CD4-positive, alpha-beta T cell treated with Interleukin-4 for 4 hours (primary cell): ENCODE measurements around the gene GNB1L.

Experiments used
- DNase-seq: peaks from one replicate; pipeline ENCODE4 v3.0.0-alpha.2; 2020

The GNB1L gene

GRCh38 chr22:19859861-19860510 lies 5.3 kb upstream of the GNB1L start:
- no peak for DNase-seq

- no peak for DNase-seq
Observed at GRCh38 chr22:19857382-19857781, 2.7 kb upstream of the GNB1L start.

- DNase-seq, result peak; percentile 60
Observed at GRCh38 chr22:19855504-19856409, 1.1 kb upstream of the GNB1L start.

GRCh38 chr22:19853879-19854777 lies 546 bp downstream of the GNB1L start:
- no peak for DNase-seq

DNA sequence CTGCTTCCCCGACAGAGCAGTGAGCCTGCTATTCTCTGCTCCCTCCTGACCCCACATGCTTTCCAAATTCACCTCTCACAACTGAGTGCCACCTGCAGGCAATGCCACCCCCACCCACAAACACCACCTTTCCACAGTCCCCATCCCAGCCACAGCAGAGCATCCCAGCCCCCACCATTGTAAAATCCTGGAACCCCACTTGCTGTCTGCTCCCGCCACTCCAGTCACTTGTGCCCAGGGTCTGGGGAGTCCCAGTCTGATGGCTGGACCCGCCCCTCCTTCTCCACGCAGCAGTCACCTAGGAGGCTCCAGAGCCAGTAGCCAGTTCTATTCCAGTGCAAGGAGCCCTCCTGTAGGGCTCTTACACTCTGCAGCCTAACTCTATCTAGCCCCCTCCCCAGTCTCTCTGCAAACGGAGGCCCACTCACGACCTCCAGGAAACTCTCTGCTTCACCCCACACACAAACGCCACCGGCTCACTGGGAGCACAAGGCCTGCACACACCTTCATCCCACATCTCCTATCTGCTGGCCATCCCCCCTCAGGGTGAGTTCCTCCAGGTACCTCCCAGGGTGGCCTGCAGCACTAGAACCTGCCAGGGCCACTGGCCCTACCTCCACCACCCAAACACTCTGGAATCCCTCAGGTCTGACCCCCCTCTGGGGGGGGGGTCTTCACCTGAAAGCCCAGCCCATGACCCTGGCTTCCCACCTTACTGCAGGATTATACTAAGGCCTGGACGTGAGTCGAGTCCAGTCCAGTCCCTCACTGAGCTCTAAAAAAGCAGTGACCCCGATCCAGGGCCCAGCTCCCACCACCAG lies 1.4 kb downstream of the GNB1L start:
- DNase-seq, result no peak

DNA sequence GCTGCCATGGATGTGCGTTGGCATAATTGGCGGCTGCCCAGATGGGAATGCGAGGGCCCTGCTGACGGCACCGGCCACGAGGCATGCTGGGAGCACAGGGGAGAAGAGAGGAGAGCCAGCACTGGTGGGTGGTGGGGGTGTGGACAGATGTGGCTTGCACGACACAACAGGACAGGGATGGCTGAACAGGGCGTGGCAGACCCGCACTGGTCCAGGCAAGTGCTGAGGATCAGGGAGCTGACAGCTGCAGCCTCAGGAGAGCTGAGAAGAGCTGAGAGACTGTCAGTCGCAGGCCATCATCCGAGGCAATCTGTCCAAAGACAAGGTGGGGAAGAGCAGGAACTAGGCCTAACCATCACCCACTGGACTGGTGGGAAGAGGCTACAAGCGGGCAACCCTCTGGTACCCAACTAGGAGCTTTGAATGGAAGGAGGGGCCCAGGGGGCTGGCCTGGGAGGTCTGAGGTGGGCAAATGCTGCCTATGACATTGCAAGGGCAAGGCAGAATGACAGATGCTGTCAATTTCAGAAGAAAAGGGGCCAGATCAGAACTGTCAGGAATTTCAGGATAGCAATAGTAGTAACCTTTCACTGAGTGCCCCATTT lies 2.4 kb downstream of the GNB1L start:
- no peak for DNase-seq

DNA sequence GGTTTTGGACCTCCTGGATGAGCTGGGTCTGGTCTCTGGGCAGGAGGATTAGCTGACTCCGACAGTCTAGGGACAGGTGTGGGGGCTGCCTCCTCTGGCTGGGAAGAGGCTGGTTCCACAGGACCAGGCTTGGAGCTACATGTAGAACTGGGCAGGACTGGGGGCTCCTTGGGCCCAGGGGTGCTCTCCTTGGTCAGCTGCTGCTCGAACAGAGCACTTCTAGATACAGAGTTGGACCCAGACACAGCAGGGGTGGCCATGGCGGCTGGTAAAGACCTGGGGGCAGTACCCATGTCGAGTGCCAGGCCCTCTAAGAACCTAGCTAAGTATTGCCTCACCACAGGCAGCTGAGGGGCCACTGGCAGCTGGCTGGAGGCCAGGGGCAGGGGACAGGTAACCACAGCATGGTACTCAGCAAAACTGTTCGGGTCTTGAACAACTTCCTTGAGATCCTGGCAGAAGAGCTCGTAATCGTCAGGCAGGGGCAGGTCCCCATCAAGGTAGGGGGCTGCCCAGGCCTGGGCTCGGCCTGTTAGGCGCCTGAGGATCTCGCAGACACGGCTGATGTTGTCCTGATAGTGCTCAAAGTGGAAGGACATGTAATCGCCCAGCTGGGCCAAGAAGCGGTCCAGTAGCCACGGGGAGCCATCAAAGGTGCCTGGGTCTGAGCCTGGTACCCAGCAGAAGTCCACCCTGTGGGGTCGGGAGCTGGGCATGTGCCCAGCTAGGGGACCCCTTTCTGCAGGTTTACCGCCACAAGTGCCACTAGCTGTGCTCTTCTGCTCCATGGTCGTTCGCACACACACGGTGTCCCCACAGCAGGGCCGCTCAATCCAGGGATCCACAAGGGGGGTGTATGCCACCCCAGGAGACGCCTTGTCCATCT lies 3.1 kb downstream of the GNB1L start:
- no peak for DNase-seq

DNA sequence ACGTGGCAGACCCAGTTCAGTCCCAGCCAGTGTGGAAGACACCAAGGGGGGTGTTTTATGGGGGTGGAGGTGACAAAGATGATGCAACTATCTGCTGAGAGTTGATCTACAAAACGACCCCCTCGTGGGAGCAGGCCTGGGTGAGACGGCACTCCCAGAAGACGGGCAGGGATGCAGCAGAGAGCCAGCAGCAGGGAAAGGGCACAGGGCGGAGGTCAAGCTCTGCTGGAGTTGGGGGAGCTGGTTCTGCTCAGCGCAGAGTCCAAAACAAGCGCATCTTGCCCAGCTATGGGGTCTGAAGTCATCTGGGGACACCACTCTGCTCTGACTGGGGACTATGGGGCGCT lies 3.9 kb downstream of the GNB1L start:
- no peak for DNase-seq

DNA sequence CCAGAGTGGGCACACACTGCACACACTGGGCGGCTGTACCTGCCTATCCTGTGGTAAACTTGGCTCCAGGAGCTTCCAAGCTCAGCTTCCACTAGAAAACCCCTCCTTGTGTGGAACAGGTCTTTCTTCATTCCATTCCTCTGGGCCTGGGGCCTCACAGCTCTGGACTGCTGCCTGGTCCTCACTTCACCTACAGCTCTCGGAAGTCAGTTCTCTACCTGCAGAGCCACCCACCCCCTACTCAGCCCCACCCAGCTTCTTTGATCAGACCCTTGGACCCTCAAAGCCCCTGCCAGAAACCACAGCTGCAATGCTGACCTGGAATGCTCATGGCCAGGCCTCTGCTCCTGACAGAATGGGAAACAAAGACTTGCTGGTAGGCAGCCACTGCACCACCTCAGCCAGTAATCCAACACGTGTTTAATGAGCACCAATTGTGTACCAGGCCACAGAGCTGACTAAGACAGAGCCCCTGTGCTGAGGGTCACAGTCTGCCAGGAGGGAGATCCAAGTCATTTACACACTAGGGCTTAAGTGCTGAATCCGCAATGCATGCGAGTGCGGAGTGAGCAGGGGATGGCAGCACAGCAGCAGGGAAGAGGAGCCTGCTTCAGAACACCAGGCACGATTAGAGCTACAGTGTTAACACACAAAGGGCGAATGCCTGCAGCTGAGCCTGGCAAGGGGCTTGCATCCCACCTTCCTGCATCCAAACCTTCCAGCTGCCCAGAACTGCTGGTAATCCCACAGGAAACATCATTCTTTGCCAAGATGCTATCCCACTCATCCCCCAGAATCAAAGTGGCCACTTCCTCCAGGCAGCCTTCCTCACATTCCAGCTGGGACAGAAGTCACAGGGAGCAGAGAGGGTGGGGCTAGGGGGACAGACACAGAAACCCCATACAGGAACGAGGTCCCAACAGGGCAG lies 4.6 kb downstream of the GNB1L start:
- DNase-seq, result no peak

DNA sequence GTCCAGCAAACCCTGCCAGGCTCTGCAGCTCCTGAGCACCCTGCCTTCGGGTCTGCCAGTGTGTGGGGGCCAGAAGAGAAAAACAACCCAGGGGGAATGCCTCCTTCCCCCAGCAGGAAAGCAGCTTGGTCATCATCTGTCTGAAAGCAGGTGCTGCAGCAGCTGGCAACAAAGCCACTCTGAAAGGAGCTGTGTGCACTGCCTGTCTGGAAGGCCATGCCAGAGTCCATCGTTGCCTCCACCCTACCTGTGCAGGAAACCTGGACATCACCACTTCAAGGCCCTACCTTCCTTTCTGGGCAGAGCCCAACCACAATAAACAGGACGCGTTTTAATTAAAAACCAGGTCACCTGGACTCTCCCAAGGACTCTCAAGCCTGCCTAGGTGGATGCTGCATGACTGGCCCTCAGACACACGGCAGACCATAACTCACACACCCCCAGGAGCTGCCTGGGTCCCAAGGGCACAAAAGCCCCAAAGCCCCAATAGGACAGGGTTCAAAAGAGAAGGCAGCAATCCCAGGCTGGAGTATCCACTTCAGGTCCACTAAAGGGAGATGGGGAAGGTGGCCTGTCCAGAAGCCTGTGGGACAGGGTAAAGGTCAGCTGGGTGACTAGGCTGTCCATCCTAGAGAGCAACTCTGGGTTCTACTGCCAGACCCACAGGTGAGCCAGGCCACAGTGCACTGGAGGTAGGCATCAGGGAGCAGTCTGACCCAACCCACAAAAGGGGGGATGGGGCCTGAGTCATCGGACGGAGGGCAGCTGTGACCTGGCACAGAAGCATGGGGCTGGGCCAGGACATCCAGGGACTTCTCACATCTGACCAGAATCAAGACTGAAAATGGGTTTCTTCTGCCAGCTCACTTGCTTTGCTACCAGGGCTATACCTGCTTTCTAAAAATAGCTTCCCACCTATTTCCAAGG lies 6.1 kb downstream of the GNB1L start:
- DNase-seq, result no peak

DNA sequence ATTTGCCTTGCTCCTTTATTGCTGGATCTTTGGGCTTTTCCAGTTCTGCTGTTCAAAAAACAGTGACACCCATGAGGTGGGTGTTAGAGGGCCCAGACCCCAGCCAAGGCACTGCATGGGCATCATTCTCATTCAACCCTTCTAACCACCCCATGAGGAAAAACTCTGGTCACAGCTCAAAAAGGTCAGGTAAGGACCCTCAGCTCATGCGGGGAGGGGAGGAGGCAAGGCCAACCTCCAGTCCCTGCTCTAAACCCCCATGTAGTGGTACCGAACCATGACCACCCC lies 7.4 kb downstream of the GNB1L start:
- DNase-seq, result no peak

DNA sequence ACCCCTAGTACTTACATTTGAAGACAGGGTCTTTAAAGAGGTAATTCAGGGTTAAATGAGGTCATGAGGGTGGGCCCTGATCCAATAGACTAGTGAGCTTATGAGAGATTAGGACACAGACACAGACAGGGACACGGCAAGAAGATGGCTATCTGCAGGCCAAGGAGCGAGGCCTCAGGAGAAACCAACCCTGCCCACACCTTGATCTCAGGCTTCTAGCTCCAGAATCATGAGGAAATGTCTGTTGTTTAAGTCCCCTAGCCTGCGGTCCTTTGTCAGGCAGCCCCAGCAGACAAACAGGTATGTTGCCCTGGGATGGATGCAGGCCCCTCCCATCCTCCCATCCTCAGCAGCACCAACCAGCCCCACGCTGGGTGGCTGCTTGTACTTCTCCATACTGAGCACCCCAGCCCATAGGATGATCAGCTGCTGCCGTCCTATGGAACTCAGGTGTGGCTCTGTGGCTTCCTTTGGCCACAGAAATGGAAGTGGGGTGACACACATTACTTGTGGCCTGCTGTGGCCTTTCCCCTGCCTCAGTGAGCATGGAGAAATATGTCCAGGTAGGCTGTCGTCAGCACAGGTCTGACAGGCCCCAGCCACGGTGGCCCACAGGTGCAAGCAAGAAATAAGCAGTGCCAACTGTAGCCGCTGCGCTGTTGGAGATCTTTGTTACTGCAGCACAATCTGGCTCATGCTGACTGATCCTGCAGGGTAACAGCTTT lies 7.9 kb downstream of the GNB1L start:
- no peak for DNase-seq

GRCh38 chr22:19845054-19845722 lies 9.5 kb downstream of the GNB1L start:
- no peak for DNase-seq

DNA sequence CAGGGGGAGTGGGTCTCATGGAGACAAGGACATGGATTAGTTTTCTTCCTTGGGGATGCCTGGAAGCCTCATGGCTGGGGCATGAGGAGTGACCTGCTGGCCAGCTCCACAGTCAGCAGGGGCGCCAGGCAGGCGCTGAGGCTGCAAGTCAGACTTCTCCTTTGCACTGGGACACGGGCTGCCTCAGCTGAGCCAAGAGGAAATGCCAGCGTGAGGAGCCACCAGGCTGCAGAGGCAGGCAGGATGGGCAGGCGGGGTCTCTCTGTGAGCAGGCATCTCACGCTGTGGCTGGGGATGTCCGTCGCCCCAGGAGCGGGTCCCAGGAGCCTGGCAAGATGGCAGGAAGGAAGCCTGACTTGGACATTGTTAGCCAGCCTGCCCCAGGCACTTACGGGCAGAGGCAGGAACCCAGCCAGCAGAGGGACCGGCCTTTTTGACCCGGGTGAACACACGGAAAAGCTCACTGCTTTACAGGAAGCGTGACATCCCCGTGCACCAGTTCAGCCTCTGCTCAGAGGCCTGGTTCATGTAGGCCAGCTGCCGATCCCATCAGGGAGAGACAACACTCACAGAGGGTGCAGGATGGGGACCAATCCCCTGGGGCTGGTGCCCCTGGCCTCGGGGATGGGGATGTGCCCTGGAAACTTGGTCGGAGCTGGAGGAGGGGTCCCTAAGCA lies 10.2 kb downstream of the GNB1L start:
- no peak for DNase-seq

DNA sequence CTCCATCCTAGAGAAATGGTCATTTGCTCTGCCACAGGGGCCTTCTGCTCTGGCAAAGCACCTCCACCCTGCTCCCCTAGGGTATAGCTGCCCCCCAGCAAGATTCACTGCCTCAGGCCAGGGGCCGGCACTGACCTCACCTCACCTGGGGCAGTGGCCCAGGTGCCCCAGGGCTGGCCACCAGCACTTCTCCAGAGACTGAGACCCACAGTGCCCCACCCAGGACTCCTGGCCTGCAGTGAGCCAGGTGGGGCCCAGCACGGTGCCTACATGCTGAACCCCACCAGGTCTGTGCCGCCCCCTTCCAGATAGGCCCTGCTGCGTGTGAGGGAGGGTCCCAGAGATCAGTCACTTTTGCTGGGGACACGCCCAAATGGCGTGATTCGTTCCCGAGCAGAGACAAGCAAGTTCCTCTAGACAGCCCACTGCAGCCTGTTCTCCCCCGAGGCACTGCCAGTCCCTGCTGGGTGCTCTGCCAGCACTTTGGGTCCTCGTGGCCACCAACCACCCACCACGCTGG lies 10.8 kb downstream of the GNB1L start:
- DNase-seq, result no peak

- no peak for DNase-seq
Observed at GRCh38 chr22:19843107-19843856, 11.4 kb downstream of the GNB1L start.
